ENCODE results near the gene CACNA1B.

Gene CACNA1B

GRCh38 chr9:137989999-137990715 is 112.6 kb downstream of the CACNA1B start:
- no peak for DNase-seq
- Histone ChIP-seq H3K4me3 (ENCODE audit: low read depth, low read length) (no peak overlapping the region), H3K27me3 (ENCODE audit: insufficient read depth, low read depth, severe bottlenecking) (no peaks in the 10 kb centered on the region), H3K36me3 (peaks cover 31% of the 10 kb centered on the region), H3K9me3 (ENCODE audit: severe bottlenecking) (peaks cover 28% of the 10 kb centered on the region), H3K27ac (no peak overlapping the region)
- no peak for TF ChIP-seq CTCF (IDR thresholded peaks at IDR 0.05; ENCODE audit: low read depth, low read length)

- Histone ChIP-seq H3K27me3 (ENCODE audit: insufficient read depth, low read depth, severe bottlenecking) (no peaks in the 10 kb centered on the region), H3K27ac (no peak overlapping the region), H3K9me3 (ENCODE audit: severe bottlenecking) (no peaks in the 10 kb centered on the region), H3K36me3 (no peaks in the 10 kb centered on the region), H3K4me3 (ENCODE audit: low read depth, low read length) (no peak overlapping the region)
- no peak for TF ChIP-seq CTCF (IDR thresholded peaks at IDR 0.05; ENCODE audit: low read depth, low read length)
- no peak for DNase-seq
Observed at GRCh38 chr9:138003485-138004190, 126.1 kb downstream of the CACNA1B start.

GRCh38 chr9:138006576-138007233 is 129.1 kb downstream of the CACNA1B start:
- Histone ChIP-seq H3K9me3 (ENCODE audit: severe bottlenecking) (no peaks in the 10 kb centered on the region), H3K4me3 (ENCODE audit: low read depth, low read length) (no peak overlapping the region), H3K27ac (no peak overlapping the region), H3K36me3 (no peaks in the 10 kb centered on the region), H3K27me3 (ENCODE audit: insufficient read depth, low read depth, severe bottlenecking) (no peaks in the 10 kb centered on the region)
- no peak for TF ChIP-seq CTCF (IDR thresholded peaks at IDR 0.05; ENCODE audit: low read depth, low read length)
- DNase-seq = no peak

GRCh38 chr9:138007566-138007917 is 130.0 kb downstream of the CACNA1B start:
- Histone ChIP-seq H3K9me3 (ENCODE audit: severe bottlenecking) (no peaks in the 10 kb centered on the region), H3K27me3 (ENCODE audit: insufficient read depth, low read depth, severe bottlenecking) (no peaks in the 10 kb centered on the region), H3K36me3 (no peaks in the 10 kb centered on the region), H3K27ac (no peak overlapping the region), H3K4me3 (ENCODE audit: low read depth, low read length) (no peak overlapping the region)
- no peak for DNase-seq
- no peak for TF ChIP-seq CTCF (IDR thresholded peaks at IDR 0.05; ENCODE audit: low read depth, low read length)

GRCh38 chr9:138007918-138008841 is 130.6 kb downstream of the CACNA1B start:
- Histone ChIP-seq H3K36me3 (no peaks in the 10 kb centered on the region), H3K4me3 (ENCODE audit: low read depth, low read length) (no peak overlapping the region), H3K27me3 (ENCODE audit: insufficient read depth, low read depth, severe bottlenecking) (no peaks in the 10 kb centered on the region), H3K9me3 (ENCODE audit: severe bottlenecking) (no peaks in the 10 kb centered on the region), H3K27ac (no peak overlapping the region)
- no peak for TF ChIP-seq CTCF (IDR thresholded peaks at IDR 0.05; ENCODE audit: low read depth, low read length)
- no peak for DNase-seq
